ENCODE data around the gene AMHR2.

The AMHR2 gene

DNA sequence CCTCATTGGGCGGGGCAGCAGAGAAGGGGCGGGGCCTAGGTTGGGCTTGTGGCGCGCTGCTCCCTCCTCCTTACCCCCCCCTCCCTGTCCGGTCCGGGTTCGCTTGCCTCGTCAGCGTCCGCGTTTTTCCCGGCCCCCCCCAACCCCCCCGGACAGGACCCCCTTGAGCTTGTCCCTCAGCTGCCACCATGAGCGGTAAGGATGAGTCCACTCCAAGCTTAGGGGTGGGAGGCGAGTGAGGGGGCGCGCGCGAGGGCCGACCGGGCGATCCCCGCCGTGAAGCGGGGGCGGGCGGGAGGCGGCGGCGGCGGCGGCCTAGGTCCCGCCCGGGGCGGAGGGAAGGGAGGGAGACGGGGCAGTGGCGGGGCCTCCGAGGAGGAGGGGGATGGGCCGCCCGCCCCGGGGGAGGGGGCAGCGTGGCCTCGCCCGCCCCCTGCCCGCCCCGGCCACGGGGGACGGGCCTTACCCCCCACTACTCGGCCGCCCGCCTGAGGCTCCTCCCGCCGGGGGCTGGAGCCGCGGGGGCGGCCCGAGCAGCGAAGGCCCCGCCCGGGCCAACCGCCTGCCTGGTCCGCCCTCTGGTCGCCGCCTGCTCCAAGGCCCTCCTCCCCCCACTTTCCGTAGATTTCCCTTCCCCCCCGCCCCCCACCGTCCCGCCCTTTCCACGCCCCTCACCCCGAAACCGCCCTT is 43.4 kb upstream of the AMHR2 start, which contains the start of gene SP1 (continued):
- TF ChIP-seq, protein P1, sequence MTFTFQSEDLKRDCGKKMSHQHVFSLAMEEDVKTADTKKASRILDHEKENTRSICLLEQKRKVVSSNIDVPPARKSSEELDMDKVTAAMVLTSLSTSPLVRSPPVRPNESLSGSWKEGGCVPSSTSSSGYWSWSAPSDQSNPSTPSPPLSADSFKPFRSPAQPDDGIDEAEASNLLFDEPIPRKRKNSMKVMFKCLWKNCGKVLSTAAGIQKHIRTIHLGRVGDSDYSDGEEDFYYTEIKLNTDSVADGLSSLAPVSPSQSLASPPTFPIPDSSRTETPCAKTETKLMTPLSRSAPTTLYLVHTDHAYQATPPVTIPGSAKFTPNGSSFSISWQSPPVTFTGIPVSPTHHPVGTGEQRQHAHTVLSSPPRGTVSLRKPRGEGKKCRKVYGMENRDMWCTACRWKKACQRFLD (tag by site-specific recombination; IDR thresholded peaks at IDR 0.05) = no peak
- TF ChIP-seq, protein P2, sequence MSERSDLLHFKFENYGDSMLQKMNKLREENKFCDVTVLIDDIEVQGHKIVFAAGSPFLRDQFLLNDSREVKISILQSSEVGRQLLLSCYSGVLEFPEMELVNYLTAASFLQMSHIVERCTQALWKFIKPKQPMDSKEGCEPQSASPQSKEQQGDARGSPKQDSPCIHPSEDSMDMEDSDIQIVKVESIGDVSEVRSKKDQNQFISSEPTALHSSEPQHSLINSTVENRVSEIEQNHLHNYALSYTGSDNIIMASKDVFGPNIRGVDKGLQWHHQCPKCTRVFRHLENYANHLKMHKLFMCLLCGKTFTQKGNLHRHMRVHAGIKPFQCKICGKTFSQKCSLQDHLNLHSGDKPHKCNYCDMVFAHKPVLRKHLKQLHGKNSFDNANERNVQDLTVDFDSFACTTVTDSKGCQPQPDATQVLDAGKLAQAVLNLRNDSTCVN (tag by site-specific recombination; optimal IDR thresholded peaks at IDR 0.05) = peak; percentile 60
- peak; percentile 57; the same call in 1 of the 2 replicates for TF ChIP-seq KLF10 (tag by site-specific recombination; IDR thresholded peaks at IDR 0.05)
- TF ChIP-seq, protein P3, sequence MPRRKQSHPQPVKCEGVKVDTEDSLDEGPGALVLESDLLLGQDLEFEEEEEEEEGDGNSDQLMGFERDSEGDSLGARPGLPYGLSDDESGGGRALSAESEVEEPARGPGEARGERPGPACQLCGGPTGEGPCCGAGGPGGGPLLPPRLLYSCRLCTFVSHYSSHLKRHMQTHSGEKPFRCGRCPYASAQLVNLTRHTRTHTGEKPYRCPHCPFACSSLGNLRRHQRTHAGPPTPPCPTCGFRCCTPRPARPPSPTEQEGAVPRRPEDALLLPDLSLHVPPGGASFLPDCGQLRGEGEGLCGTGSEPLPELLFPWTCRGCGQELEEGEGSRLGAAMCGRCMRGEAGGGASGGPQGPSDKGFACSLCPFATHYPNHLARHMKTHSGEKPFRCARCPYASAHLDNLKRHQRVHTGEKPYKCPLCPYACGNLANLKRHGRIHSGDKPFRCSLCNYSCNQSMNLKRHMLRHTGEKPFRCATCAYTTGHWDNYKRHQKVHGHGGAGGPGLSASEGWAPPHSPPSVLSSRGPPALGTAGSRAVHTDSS (tag by site-specific recombination; IDR thresholded peaks at IDR 0.05) = no peak
- TF ChIP-seq ZNF146 (tag by site-specific recombination; IDR thresholded peaks at IDR 0.05) = no peak
- TF ChIP-seq, protein P4, sequence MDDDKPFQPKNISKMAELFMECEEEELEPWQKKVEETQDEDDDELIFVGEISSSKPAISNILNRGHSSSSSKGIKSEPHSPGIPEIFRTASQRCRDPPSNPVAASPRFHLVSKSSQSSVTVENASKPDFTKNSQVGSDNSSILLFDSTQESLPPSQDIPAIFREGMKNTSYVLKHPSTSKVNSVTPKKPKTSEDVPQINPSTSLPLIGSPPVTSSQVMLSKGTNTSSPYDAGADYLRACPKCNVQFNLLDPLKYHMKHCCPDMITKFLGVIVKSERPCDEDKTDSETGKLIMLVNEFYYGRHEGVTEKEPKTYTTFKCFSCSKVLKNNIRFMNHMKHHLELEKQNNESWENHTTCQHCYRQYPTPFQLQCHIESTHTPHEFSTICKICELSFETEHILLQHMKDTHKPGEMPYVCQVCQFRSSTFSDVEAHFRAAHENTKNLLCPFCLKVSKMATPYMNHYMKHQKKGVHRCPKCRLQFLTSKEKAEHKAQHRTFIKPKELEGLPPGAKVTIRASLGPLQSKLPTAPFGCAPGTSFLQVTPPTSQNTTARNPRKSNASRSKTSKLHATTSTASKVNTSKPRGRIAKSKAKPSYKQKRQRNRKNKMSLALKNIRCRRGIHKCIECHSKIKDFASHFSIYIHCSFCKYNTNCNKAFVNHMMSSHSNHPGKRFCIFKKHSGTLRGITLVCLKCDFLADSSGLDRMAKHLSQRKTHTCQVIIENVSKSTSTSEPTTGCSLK (tag by site-specific recombination; IDR thresholded peaks at IDR 0.05) = no peak
- TF ChIP-seq, protein P5, sequence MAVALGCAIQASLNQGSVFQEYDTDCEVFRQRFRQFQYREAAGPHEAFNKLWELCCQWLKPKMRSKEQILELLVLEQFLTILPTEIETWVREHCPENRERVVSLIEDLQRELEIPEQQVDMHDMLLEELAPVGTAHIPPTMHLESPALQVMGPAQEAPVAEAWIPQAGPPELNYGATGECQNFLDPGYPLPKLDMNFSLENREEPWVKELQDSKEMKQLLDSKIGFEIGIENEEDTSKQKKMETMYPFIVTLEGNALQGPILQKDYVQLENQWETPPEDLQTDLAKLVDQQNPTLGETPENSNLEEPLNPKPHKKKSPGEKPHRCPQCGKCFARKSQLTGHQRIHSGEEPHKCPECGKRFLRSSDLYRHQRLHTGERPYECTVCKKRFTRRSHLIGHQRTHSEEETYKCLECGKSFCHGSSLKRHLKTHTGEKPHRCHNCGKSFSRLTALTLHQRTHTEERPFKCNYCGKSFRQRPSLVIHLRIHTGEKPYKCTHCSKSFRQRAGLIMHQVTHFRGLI (tag by site-specific recombination; IDR thresholded peaks at IDR 0.05) = 0 out of 2 replicates have a peak, but pooled peaks have one; percentile 61
- peak; percentile 55; the same call in 1 of the 2 replicates for TF ChIP-seq IKZF3 (tag by site-specific recombination; IDR thresholded peaks at IDR 0.05)
- TF ChIP-seq ZNF658 (tag by site-specific recombination; IDR thresholded peaks at IDR 0.05) = no peak
- TF ChIP-seq ZNF157 (tag by site-specific recombination; IDR thresholded peaks at IDR 0.05) = no peak
- TF ChIP-seq ZNF221 (tag by site-specific recombination; IDR thresholded peaks at IDR 0.05; ENCODE audit: borderline replicate concordance) = no peak
- TF ChIP-seq ZNF391 (tag by site-specific recombination; IDR thresholded peaks at IDR 0.05; ENCODE audit: borderline replicate concordance, low read depth) = no peak
- TF ChIP-seq ZNF169 (tag by site-specific recombination; IDR thresholded peaks at IDR 0.05) = no peak
- no peak for TF ChIP-seq HOXD13 (CRISPR knock-in tag; IDR thresholded peaks at IDR 0.05; ENCODE audit: borderline replicate concordance)
- peak; percentile 59 for TF ChIP-seq ZNF341 (tag by site-specific recombination; IDR thresholded peaks at IDR 0.05; ENCODE audit: low read depth)

DNA sequence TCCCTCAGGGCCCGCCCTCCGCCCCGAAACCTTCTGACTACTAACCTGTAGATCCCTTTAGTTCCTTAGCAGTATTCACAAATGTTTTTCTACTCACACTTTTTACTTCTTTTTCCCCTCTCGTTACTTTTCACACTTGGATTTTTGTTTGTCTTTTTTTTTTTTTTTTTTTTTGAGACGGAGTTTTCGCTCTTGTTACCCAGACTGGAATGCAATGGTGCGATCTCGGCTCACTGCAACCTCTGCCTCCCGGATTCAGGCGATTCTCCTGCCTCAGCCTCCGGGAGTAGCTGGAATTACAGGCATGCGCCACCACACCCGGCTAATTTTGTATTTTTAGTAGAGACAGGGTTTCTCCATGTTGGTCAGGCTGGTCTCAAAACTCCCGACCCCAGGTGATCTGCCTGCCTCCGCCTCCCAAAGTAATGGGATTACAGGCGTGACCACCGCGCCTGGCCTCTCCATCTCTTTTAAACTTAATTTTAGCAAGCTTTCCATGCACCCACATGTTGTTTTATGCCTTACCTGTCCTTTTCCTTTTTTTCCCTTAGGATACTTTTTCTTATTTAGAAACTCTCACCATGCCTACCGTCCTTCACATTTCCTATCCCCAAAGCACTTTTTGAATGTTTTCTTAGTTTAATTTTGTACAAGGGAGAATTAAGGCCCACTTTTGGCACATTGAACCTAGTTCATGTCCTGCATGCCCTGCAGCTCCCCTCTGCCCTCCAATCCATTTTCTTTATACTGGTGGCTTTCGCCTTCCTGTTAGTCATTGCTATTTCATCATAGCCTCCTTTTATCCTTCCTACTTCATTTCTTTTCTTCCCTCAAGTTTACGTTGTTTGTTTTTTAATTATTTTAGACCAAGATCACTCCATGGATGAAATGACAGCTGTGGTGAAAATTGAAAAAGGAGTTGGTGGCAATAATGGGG is 42.6 kb upstream of the AMHR2 start:
- Histone ChIP-seq H3K4me3 (ENCODE audit: low read depth, low read length) (peak overlapping the region; percentile 70), H3K27ac (ENCODE audit: extremely low read depth, low read depth, low read length) (peak overlapping the region; percentile 56), H3K4me1 (ENCODE audit: control insufficient read depth, insufficient read depth, low read length) (peaks cover 17% of the 10 kb centered on the region), H3K36me3 (ENCODE audit: control insufficient read depth in 2 of 2, insufficient read depth in 1 of 2, low read length in 2 of 2) (peaks cover 33 to 35% of the 10 kb centered on the region in 2 experiments), H3K9me3 (ENCODE audit: control insufficient read depth, insufficient read depth, low read depth, low read length) (no peaks in the 10 kb centered on the region)
- ChIA-PET POLR2A (interaction anchor here (0.5 to 1.1 kb wide), 6 partner anchors 56 to 120 kb away, joined by 3 to 8 read pairs (median 4); partner anchors contain the start of genes MYG1 and TARBP2), CTCF (interaction anchor here (0.6 to 8.0 kb wide), 7 partner anchors 14 to 345 kb away, joined by 3 to 114 read pairs (median 4); partner anchors contain the start of gene AAAS)
- TF ChIP-seq SCRT2 (tag by site-specific recombination; IDR thresholded peaks at IDR 0.05) (peak; percentile 90), MEIS1 (CRISPR knock-in tag; IDR thresholded peaks at IDR 0.05; ENCODE audit: borderline replicate concordance) (no peak), KLF9 (tag by site-specific recombination; IDR thresholded peaks at IDR 0.05; ENCODE audit: low read depth) (peak; percentile 66; the same call in 1 of the 2 replicates), ZNF394 (tag by site-specific recombination; IDR thresholded peaks at IDR 0.05; ENCODE audit: borderline replicate concordance) (peak; percentile 97)
- TF ChIP-seq, protein P6, sequence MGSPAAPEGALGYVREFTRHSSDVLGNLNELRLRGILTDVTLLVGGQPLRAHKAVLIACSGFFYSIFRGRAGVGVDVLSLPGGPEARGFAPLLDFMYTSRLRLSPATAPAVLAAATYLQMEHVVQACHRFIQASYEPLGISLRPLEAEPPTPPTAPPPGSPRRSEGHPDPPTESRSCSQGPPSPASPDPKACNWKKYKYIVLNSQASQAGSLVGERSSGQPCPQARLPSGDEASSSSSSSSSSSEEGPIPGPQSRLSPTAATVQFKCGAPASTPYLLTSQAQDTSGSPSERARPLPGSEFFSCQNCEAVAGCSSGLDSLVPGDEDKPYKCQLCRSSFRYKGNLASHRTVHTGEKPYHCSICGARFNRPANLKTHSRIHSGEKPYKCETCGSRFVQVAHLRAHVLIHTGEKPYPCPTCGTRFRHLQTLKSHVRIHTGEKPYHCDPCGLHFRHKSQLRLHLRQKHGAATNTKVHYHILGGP (tag by site-specific recombination; IDR thresholded peaks at IDR 0.05) = no peak
- TF ChIP-seq, protein P1 (tag by site-specific recombination; IDR thresholded peaks at IDR 0.05) = no peak
- TF ChIP-seq, protein P2 (tag by site-specific recombination; optimal IDR thresholded peaks at IDR 0.05) = no peak

Measured in HEK293 (cell line).